Right cardiac atrium (tissue), 5 donors: ENCODE results near the gene DHH. TPM values are rescaled to one million over a fixed set of nuclear protein-coding genes. Genes with fewer than 3 reads are reported as not detected.

Source experiments
- ATAC-seq, 2 donors: fragments of 200-7000 bp; cut with Tn5 transposase; one replicate each; pipeline versions ENCODE4 v1.8.0 to v1.9.1; 2020; ENCODE audit warnings: moderate library complexity in 2 of 2, mild to moderate bottlenecking in 1 of 2
- DNase-seq, 3 donors: peaks; one replicate each; pipeline ENCODE4 v3.0.0-alpha.2; 2020
- H3K27ac ChIP-seq: one replicate; pipeline ENCODE4 v1.5.1; 2013; ENCODE audit warnings: mild to moderate bottlenecking, low read length, control low read depth, moderate library complexity
- H3K27me3 ChIP-seq: one replicate; pipeline ENCODE4 v1.6.1; 2013; ENCODE audit not compliant: control insufficient read depth, insufficient read depth
- H3K4me1 ChIP-seq: one replicate; pipeline ENCODE4 v1.6.1; 2013; ENCODE audit warnings: low read length; ENCODE audit not compliant: control insufficient read depth, insufficient read depth
- H3K4me3 ChIP-seq: one replicate; pipeline ENCODE4 v1.5.1; 2013; ENCODE audit warnings: low read length, control low read depth
- H3K9me3 ChIP-seq: one replicate; pipeline ENCODE4 v1.6.1; 2013; ENCODE audit warnings: low read length; ENCODE audit not compliant: control insufficient read depth
- WGBS: extraction: QIAGEN DNeasy Blood & Tissue Kit; methylation state at CpG from one replicate; pipeline ENCODE4 v1.1.7; 2013; 5-methylcytosine and 5-hydroxymethylcytosine counted together
- intact Hi-C, 4 donors: fragments of 100-400 bp; cut with DNase I; formaldehyde crosslinking; loops; one replicate each; pipeline versions ENCODE4 v1.11.0 to v1.14.0; 2022 to 2023
- polyA plus RNA-seq: library from polyadenylated mRNA; stranded (reverse); fragments of 200-250 nt; gene quantifications from one replicate; pipeline ENCODE4 v1.2.3, GENCODE V29; 2013
- total RNA-seq, 4 donors: library from RNA; stranded (reverse); fragmentation: NEBNext Ultra II Directional; extraction: Animal tissue kit (Norgen Biotek cat#: 25700); gene quantifications; one replicate each; pipeline ENCODE4 v1.2.1, GENCODE V29; 2021
- donor health status: healthy with polysubstance abuse.
- donor health status: DM: no; HTN: yes; CAD: no.
- donor health status: DM: no; HTN: no; CAD: no.
- donor health status: DM: no; HTN: yes; CAD: no; lungs with severe emphysema.
- donor health status: DM: yes; HTN: yes; CAD: no.

Gene DHH
- total and polyA plus RNA-seq, 5 donors = 0.35 to 1.7 (median 0.59) TPM

- WGBS = 90% methylated on average over 9 of the region's 9 CpGs
- H3K4me1 ChIP-seq = no peaks in the 10 kb centered on the region
- intact Hi-C loops = no loop called here
- peak in 1 of 3 donors; percentile 61 for DNase-seq
- H3K27me3 ChIP-seq = no peaks in the 10 kb centered on the region
- H3K27ac ChIP-seq = no peak overlapping the region
- no peak for ATAC-seq
- H3K9me3 ChIP-seq = no peaks in the 10 kb centered on the region
- no peak overlapping the region for H3K4me3 ChIP-seq
Measured at GRCh38 chr12:49037111-49037946, 57.3 kb downstream of the DHH start.

Other genes with a start within 250 kb of the DHH start
- 10 to 100 TPM; 31.4 to 38.9 (median 35.1) TPM for gene DDX23, start 242.6 kb downstream of the DHH start, total RNA-seq
- gene DDX23, start 242.6 kb downstream of the DHH start, polyA plus RNA-seq = 21.3 TPM
- gene RND1, start 228.9 kb downstream of the DHH start, total RNA-seq = under 1 TPM; 0.41 to 0.96 (median 0.71) TPM
- 2.6 TPM for gene RND1, start 228.9 kb downstream of the DHH start, polyA plus RNA-seq
- 10 to 100 TPM in 3 of 4 donors, 1 to 10 TPM in 1; 3.9 to 14.8 (median 12.3) TPM for gene FKBP11, start 169.3 kb downstream of the DHH start, total RNA-seq
- gene FKBP11, start 169.3 kb downstream of the DHH start, polyA plus RNA-seq = 7.6 TPM
- gene ARF3, start 137.3 kb downstream of the DHH start, total RNA-seq = 10 to 100 TPM; 75.6 to 94.8 (median 80.6) TPM
- 65.0 TPM for gene ARF3, start 137.3 kb downstream of the DHH start, polyA plus RNA-seq
- 1 to 10 TPM in 1 of 4 donors, under 1 TPM in 3; 0.57 to 1.7 (median 0.73) TPM for gene WNT10B, start 123.1 kb downstream of the DHH start, total RNA-seq
- gene WNT10B, start 123.1 kb downstream of the DHH start, polyA plus RNA-seq = 0.66 TPM
- not detected for gene WNT1, start 116.5 kb downstream of the DHH start, total RNA-seq
- not detected for gene WNT1, start 116.5 kb downstream of the DHH start, polyA plus RNA-seq
- gene DDN, start 95.4 kb downstream of the DHH start, total RNA-seq = 1 to 10 TPM in 2 of 4 donors, under 1 TPM in 2; 0.42 to 2.8 (median 1.1) TPM
- gene DDN, start 95.4 kb downstream of the DHH start, polyA plus RNA-seq = 1.6 TPM
- 10 to 100 TPM; 65.7 to 88.9 (median 80.7) TPM for gene PRKAG1, start 76.0 kb downstream of the DHH start, total RNA-seq
- gene PRKAG1, start 76.0 kb downstream of the DHH start, polyA plus RNA-seq = 72.4 TPM
- gene KMT2D, start 34.0 kb downstream of the DHH start, total RNA-seq = 10 to 100 TPM; 38.8 to 53.5 (median 46.2) TPM
- 43.1 TPM for gene KMT2D, start 34.0 kb downstream of the DHH start, polyA plus RNA-seq
- gene RHEBL1, start 24.8 kb downstream of the DHH start, total RNA-seq = under 1 TPM in 2 of 4 donors, not detected in 2; 0.21 to 0.31 TPM
- 0.59 TPM for gene RHEBL1, start 24.8 kb downstream of the DHH start, polyA plus RNA-seq
- 10 to 100 TPM; 26.7 to 45.3 (median 34.6) TPM for gene LMBR1L, start 16.0 kb upstream of the DHH start, total RNA-seq
- gene LMBR1L, start 16.0 kb upstream of the DHH start, polyA plus RNA-seq = 25.6 TPM
- gene TUBA1B, start 36.6 kb upstream of the DHH start, total RNA-seq = 100 to 1,000 TPM; 170 to 515 (median 413) TPM
- gene TUBA1B, start 36.6 kb upstream of the DHH start, polyA plus RNA-seq = 395 TPM
- gene TUBA1A, start 94.3 kb upstream of the DHH start, total RNA-seq = 100 to 1,000 TPM in 2 of 4 donors, 10 to 100 TPM in 2; 75.6 to 136 (median 112) TPM
- gene TUBA1A, start 94.3 kb upstream of the DHH start, polyA plus RNA-seq = 149 TPM
- gene TUBA1C, start 170.3 kb upstream of the DHH start, total RNA-seq = 10 to 100 TPM; 34.2 to 71.7 (median 66.7) TPM
- 106 TPM for gene TUBA1C, start 170.3 kb upstream of the DHH start, polyA plus RNA-seq
- gene PRPH, start 200.3 kb upstream of the DHH start, total RNA-seq = 1 to 10 TPM in 1 of 4 donors, under 1 TPM in 3; 0.57 to 1.8 (median 0.94) TPM
- 2.0 TPM for gene PRPH, start 200.3 kb upstream of the DHH start, polyA plus RNA-seq
- gene TROAP, start 228.5 kb upstream of the DHH start, total RNA-seq = 1 to 10 TPM in 1 of 4 donors, under 1 TPM in 2, not detected in 1; 0.65 to 1.7 (median 0.93) TPM
- 0.25 TPM for gene TROAP, start 228.5 kb upstream of the DHH start, polyA plus RNA-seq
- gene C1QL4, start 242.4 kb upstream of the DHH start, total RNA-seq = not detected
- not detected for gene C1QL4, start 242.4 kb upstream of the DHH start, polyA plus RNA-seq